ENCODE data around the gene SLC1A3.

- TF ChIP-seq CTCF (IDR thresholded peaks at IDR 0.05) (no peak), POLR2AphosphoS5 (IDR thresholded peaks at IDR 0.05) (no peak), POLR2A (IDR thresholded peaks at IDR 0.05; ENCODE audit: low read depth) (no peak)
These were observed 98.6 kb downstream of the SLC1A3 start for GRCh38 chr5:36705055-36705454.
